Putamen (tissue), 1 donor: ENCODE results near the gene YBX2.

ENCODE experiments used
- DNase-seq: peaks from one replicate; pipeline ENCODE4 v3.0.0-alpha.2; 2016; ENCODE audit warnings: low spot score

The YBX2 gene

DNA sequence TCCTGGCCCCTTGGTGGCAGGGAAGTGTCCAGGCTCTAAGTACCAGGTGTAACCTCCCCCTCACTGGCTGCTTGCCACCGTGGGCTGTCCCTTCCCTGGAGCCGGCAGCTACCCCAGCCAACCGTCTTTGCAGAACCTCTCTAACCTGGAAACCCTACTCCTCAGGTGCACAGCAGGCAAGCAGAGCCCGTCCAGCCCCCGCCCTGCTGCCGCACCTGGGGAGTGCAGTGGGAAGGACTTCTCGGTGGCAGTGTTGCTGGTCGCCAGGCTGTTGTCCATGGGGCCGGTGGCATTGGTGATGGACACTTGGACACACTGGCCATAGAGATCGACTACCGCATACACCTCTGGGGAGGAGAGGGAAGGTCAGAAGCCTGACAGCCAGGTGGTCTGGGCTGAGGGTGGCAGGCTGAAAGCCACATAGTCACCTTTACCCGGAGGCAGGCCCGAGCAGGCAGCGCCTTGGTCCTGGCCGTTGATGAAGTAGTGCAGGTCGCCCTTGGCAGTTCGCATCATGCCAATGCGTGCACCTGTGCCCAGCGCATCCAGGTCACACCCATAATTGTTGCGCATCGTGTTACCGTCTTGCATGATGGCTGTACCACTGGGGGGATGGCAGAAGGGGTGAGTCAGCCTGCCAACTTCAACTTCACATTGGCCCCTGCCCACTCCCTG lies 28.2 kb upstream of the YBX2 start:
- no peak for DNase-seq

DNA sequence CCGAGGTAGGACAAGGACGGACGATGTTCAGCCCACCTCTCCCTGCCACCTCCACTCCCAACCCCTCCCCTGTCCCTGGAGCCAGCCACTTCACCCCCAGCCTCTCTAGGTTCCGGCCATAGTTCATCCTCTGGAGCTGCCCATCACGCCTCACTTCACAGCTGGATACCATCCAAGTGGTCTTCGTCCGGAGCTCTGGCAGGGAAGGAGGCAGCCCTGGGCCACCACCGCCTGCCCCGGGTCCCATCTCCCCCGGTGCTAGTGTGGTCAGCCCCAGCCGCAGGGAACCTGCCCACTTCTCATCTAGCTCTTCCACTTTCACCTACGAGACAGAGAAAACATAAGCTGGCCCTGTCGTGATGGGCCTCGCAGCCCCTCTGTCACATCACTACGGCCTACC lies 27.0 kb upstream of the YBX2 start:
- no peak for DNase-seq

DNA sequence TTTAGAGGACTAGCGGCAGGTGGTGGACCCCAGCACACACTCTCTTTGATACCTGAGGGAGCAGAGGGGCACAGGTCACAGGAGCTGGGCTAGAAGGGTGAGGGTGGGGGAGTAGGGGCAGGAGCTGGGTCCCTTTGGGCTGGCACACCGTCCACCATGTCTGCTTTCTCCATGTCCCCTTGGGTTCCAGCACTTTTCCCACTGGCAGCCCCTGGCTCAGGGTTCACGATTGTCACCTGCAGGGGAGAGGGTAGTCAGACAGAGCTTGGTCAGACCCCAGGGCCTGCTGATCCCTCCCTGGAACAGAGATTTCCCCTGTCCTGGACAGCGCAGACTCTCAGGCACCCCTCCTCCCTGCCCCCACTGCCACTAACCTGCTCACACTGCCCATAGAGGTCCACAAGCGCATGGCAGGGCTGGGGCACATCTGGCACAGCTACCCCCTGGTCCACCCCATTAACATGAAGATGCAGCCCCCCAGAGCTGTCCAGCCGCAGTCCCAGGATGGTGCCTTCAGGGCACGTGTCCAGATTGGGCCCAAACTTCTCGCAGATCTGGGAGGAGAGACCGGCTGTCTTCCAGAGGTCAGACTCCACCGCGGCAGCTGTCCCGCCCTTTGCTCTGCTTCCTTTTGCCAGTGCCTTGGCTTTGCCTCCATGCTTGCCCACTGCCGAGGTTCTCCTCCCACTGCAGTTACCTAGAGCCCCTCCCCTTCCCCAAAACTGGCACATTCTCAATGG lies 23.9 kb upstream of the YBX2 start:
- DNase-seq: no peak

DNA sequence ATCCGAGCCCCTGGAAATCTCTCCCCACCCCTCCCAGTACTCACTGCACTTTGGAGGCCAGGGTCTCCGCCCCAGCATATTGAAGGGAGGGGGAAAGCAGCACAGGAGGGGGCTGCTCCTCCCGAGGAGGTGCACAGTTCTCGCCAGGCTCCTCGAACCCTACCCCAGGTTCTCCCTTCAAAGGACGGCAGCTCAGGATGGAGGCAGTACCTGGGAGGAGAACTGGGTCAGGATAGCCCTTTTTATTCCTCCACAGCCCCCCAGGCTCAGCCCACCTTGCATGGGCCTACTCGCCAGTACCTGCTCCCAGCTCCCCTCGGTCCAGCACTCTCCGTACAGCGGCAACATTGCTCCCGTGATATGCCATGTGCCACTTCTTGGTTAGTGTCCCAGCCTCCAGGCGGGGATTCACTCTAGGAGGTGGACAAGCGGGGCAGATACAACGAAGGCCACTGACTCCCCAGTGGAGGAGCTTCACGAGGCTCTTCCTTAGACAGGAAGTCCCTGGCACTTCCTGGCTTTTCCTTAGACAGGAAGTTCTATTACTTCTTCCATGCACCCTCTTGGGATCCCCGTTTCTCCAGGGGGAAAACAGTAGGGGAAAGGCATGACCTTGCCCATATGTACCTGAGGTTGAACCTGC lies 22.8 kb upstream of the YBX2 start:
- no peak for DNase-seq

DNA sequence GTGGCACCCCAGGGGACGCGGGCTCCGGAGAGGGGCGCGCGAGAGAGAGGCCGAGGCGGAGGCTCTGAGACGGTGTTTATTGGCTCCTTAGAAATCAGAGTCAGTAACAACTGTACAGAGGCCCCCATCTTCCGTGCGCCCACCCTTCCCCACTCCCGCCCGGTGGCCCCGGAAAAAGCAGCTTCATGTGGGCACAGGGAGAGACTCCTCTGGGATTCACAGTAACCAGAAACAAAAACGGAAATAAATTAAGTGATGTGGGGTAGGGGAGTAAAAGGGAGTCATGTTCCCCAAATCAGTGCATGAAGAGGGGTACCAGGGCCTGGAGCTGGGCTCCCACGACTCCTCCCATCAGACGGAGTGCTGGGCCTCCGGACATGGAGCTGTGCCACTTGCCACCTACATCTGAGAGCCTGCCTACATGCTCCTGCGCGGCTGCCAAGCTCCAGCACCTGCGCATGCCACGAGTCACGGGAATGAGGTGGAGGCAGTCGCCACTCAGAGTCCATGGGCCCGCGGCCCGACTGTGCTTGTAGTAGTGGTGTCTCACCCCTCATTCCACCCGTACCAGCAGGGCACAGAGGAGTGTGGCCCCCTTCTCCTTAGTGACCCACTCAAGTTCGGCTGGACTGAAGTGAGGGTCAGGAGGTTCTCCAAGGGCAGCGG lies 21.3 kb upstream of the YBX2 start:
- DNase-seq: peak; percentile 50

DNA sequence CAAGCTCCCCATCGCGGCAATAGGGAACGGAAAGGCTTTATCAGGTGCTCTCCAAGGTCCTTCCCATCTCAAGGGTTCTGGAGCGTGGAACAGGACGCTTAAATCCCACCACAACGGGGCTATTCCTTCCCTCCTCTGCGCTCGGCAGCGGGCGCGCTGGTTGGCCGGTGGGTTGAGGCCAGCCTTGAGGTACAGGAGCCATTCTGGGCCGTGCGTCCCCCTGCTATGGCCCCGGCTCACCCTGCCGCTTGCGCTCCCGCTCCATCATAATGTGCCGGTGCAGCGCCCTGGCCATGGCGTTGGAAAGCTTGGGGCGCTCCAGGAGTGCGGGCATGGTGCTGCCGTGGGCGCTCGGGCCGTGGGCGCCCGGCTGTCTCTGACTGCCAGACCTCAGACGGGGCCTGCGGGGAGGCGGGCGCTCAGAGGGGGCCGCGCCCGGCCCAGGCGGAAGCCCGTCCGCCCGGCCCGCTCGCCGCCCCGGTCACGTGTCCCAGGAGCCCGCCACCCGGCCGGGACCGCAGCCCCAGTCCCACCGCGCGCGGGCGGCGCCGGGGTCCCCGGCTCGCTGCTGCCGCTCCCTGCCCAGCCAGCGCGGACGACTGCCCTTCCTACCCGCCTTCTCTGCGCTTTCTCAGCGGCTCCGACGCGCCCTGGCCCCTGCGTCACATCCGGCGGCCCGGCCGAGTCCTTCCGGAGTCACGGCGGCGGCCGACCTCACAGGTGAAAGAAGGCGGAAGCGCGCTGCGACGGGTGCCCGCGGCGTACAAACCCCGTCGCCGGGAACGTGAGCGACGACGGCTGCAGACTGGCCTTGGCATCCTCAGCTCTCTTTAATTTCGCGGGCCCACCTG lies 20.5 kb upstream of the YBX2 start, which contains the start of gene GPS2:
Gene GPS2, minus strand, starts transcription at position 642 of the 851 bp plus-strand sequence. Its CDS starts 308 bp downstream, at position 334.
- DNase-seq: peak; percentile 83

DNA sequence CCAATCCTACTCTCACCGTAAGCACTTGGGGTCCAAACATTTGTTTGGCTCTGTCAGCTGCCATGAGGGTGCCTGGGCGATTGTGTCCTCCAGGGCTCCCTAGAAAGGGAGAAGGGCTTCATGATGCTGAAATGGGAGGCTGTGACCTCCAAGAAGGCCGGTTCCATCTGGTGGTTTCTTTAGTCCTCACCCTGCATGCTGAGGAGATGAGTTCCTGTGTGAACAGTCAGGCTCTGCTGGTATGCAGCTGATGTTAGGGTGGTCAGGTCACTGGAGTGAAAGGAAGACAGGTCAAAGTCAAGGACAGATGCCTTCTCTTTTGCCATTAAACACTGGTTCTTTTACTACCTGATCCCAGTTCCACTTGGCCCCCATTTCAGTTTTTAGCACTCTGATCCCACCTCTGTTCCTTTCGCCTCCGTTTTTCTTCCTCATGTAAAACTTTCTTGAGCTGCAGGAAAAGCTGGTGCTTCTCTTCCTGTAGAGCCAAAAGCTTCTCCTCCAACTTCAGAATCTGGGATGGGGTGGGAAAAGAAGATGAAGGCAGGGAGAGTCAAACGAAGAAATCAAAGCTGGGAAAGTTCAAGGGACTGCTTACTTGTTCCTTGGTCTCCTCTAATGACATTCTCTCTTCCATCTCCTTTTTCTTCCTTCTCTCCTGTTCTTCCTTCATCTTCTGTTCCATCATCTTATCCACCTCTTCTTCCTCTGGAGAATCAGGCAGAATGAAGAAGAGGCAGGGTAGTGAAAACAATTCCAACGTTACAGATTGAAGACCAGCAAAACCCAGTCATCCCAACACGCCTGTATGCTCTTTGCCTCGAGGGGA lies 19.7 kb upstream of the YBX2 start:
- DNase-seq: no peak

DNA sequence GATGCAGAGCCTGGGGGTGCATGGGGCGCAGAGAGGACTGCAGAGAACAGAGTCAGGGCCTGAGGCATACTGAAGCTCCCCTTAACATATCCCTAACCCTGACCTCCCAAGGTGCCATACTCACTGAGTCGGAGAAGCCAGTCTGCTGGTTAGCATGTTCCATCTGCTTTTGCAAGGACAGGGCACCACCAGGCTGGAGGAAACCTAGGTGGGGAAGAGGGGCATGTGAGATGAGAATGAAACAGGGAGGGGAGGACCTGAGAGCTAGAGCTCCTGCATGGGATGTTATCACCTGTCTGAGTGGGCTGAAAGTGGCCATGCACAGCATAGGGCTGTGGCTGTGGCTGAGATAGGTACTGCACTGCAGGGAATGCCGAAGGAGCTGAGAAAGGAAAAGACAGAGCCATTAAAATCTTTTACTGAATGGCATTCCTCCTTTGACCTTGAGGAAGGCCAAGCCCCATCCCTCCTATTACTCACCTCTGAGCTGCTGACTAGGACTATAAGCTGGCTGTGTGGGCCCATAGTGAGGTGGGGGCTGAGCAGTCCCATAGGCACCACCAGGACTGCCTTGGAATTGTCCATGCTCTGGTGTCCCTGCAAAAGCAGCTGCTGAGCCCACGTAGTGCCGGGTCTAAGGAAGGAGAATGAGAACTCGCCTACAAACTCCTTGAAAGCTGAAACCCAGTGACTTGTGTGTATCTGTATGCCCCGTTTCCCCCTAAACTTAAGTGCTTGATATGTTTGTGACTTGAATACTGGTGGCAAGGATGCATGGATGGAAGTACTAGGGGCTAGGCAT lies 18.9 kb upstream of the YBX2 start:
- DNase-seq: no peak

DNA sequence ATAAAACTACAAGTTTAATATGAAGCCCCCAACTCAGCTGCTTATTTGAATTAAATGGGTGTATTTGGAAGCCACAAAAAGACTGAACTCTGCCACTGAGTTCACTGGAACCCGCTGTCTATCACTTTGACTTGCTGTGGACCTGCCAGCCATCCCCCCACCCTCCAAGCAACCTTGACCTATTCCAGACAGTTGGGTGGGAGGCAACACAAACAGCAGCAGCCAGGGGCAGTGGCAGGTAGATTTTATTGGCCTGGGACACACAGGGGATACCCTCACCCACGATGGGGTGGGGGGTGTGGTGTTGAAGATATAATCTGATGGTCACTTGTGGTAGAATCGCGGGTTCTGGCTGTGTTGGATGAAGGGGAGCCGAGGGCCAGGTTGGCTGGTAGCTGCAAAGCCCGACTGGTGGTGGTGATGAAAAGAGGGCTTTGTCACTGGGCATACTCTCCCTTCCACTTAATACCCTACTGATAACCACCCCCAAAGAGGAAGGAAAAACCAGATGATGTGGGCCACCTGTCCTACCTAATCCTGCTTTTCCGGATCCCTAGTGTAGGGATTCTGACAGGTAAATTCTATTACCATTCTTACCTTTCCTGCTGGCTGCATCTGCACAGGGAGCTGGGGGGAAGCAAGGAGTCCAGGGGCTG lies 18.1 kb upstream of the YBX2 start:
- no peak for DNase-seq

DNA sequence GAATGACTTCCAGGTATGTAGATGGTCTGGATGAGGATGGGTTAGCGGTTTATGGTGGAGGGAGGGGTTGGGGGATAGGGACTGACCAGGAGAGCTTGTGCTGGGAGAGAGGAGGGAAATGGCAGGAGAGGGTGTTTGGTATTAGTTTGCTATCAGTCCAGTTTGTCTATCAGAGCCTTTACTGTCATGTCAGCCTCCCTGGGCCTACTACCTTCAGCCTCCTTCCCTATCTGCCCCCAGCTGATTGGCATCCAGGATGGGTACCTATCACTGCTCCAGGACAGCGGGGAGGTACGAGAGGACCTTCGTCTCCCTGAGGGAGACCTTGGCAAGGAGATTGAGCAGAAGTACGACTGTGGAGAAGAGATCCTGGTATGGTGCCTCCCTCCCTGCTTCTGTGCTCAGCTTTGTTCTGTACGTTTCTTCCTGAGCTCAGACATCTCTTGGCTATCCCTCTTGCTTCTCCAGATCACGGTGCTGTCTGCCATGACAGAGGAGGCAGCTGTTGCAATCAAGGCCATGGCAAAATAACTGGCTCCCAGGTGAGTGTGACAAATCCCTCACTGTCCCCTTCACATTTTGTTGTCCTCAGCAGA lies 16.8 kb upstream of the YBX2 start:
- DNase-seq: no peak

DNA sequence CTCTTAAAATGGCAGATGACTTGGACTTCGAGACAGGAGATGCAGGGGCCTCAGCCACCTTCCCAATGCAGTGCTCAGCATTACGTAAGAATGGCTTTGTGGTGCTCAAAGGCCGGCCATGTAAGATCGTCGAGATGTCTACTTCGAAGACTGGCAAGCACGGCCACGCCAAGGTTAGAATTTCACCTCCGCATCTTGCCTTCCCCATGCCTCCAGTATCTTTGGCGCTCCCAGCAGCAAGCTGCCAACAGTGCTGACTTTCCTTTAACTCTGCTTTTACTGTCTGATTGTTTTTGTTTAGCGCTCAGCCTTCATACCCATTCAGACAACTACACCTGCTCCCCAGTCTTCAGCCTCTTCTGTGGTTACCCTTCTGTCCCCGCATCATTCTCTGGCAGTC lies 15.2 kb upstream of the YBX2 start:
- no peak for DNase-seq

DNA sequence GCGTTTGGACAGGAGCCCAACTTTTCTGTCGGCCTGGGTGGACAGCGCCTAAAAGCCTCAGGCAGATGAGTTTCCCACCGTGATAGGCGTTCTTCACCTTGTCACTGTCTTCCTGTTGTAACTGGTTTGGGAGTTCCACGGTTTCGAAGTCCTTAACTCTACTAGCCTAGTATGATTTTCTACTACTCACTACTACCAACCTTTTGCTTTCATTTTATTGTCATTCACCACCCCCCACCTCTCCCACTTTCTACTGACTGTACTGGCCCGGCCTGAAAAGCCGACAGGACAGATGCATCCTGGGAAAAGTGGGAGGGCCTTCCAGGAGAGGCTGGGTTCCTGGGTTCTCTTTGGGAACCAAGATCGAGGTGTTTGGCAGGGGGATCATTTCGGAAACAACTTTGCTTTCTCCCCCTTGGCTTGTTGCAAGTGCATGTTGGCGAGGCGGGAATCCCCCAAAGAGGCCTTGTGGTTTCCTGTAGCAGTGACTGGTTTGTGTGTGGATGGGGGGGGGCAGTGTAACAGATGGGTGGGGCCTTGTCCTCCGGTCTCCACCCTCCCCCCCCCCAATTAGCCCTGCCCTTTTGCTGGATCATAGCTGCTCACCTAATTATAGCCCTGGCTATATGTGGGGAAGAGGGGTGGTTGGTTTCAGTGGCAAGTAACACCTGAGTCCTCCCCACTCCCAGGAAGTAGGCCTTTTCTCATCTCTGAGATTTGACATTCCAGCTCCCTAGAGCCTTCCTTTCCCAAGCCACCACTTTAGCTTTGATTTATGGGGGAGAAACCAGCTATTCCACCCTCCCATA lies 14.4 kb upstream of the YBX2 start:
- peak; percentile 52 for DNase-seq

DNA sequence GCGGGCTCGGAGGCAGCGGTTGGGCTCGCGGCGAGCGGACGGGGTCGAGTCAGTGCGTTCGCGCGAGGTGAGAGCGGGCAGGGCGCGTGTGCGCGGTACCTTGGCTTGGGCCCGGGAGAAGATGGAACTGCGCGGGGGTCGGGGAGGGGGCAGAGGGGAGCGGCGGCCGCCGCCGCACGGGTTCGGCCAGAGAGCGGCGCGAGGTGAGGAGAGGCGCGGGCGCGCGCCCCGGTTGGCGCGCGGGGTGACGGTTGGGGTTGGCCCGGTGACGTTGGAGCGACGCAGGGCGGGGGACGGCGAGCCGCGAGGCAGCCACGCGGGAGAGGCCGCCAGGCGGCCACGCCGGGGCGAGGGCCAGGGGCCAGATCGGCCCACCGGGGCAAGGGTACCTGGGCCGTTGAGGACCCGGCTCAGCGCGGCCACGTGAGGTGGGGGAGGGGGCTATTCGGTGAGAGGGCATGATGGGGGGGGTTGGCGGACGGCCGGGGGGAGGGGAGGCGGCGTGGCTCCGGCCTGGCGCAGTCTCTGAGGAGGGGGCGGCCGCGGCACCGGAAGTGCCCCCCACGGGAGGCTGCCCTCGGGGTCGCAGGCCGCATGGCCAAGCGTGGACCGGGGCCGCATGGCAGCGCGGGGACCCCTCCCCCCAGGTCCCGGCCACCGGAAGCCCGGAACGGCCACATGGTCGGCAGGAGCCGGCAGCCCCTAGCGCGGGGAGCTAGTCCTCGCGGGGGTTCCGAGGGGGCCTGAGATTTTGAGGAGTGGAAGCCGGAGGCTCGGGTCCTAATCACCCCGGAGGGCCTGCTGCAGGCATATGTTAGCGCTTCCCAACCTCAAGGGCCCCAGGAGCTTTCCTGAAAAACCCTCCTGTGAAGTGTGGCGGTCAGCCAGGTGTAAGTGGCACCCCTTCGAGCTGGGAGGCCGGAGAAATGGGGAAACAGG lies 13.5 kb upstream of the YBX2 start:
- DNase-seq: peak; percentile 35

DNA sequence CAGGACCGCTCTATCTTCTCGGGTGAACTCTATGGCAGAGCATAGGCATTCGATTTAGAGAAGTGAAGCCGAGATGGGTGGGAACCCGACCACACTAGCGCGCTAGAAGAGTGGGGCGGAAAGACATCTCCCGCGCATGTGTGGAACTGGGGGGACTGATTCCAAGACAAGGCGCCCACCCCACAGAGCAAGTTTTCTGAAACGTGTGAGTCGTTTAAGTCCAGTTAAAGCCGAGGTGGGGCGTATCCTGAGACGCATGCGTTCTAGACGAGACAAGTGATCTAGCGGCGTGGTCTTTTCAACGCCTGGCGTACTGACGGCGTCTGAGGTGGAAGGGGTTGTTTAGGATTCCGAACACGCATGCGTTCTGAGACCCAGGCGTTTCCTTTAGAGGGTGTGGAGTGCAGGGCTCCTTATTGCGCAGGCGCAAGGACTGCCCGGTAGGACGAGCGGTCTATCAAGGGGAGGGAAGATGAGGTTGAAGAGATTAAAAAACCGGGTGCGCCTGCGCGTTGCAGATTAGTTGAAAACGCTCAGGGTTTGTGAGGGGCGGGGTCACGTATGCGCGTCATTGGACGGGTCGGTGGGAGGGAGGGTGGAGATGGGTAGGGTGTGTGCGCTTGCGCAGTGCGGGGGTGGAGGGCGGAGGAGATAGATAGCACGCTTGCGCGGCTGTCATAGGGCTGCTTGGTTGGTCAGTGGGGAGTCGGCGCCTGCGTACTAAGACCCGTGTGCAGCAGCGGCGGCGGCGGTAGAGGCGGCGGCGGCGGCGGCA lies 12.7 kb upstream of the YBX2 start, which contains the start of gene EIF5A:
Gene EIF5A, plus strand, starts transcription at position 718 of the 775 bp plus-strand sequence. CDS start 2,008 bp downstream, outside the sequence.
- peak; percentile 100 for DNase-seq

DNA sequence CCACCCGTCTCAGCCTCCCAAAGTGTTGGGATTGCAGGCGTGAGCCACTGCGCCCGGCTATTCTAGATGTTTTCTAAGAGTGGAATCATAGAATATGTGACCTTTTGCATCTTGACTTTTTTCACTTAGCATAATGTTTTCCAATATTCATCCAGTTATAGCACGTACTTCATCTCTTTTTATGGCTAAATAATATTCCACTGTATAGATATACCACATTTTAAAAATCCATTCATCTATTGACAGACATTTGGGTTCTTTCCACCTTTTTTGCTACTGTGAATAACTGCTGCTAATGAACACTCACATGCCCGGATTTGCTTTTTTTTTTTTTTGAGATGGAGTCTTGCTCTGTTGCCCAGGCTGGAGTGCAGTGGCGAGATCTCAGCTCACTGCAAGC lies 9.7 kb upstream of the YBX2 start:
- no peak for DNase-seq
